ENCODE results near the gene DUSP16. TPM values are rescaled to one million over a fixed set of nuclear protein-coding genes. Genes with fewer than 3 reads are reported as not detected.

The DUSP16 gene
- polyA plus RNA-seq, 2 of the 4 experiments (the other 2 are of a cell fraction) = 18.2 to 34.7 TPM

DNA sequence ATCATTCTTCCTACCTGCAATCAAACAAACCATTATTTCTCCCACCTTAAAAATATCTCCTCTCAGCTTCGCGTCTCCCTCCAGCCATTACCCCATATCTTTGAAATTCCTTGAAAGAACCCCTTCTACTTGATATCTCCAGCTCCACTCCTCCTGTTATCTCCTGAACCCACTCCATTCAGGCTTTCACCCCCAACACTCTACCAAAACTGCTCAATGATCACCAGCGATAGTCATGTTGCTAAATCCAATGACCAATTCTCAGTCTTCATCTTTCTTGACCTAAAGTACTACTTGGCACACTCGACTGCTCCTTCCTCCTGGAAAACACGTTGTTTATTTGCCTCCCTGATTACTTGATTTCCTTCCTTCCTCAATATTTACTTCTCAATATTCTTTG lies 70.1 kb downstream of the DUSP16 start:
- CTCF ChIA-PET = interaction anchor here (1.5 kb wide), 1 partner anchor 11 kb away, joined by 3 read pairs; no protein-coding TSS in a partner anchor
- Histone ChIP-seq H3K27ac (no peak overlapping the region), H3K4me2 (no peak overlapping the region), H3K4me3 (no peak overlapping the region), H3K9me3 (no peaks in the 10 kb centered on the region), H3K4me1 (no peaks in the 10 kb centered on the region; the same call in 2 of the 3 replicates)
- FAIRE-seq (no peak), ATAC-seq (no peak), DNase-seq (ENCODE audit: low read depth in 1 of 2, low spot score in 1 of 2) (no peak)
- POLR2A ChIA-PET = no interaction called here
- whole genome bisulfite sequencing (ENCODE audit: missing lambda C conversion rate) = 93% methylated on average over 5 of the region's 5 CpGs
- TF ChIP-seq TFCP2L1 (CRISPR knock-in tag; IDR thresholded peaks at IDR 0.05) (no peak), EHF (CRISPR knock-in tag; IDR thresholded peaks at IDR 0.05) (no peak), RCOR1 (IDR thresholded peaks at IDR 0.05; ENCODE audit: low read depth, low read length) (no peak), ZFP36 (IDR thresholded peaks at IDR 0.05; ENCODE audit: borderline replicate concordance, partially characterized antibody) (no peak), HOXB13 (CRISPR knock-in tag; IDR thresholded peaks at IDR 0.05; ENCODE audit: low read depth) (no peak), PHF8 (IDR thresholded peaks at IDR 0.05; ENCODE audit: borderline replicate concordance, low read depth) (no peak), GATA3 (IDR thresholded peaks at IDR 0.05; ENCODE audit: borderline replicate concordance) (no peak), CBX8 (IDR thresholded peaks at IDR 0.05) (no peak), RFX5 (IDR thresholded peaks at IDR 0.05) (no peak), NPAS2 (CRISPR knock-in tag; IDR thresholded peaks at IDR 0.05; ENCODE audit: borderline replicate concordance) (no peak)
- TF ChIP-seq, protein P1, sequence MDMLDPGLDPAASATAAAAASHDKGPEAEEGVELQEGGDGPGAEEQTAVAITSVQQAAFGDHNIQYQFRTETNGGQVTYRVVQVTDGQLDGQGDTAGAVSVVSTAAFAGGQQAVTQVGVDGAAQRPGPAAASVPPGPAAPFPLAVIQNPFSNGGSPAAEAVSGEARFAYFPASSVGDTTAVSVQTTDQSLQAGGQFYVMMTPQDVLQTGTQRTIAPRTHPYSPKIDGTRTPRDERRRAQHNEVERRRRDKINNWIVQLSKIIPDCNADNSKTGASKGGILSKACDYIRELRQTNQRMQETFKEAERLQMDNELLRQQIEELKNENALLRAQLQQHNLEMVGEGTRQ (IDR thresholded peaks at IDR 0.05) = no peak
- TF ChIP-seq, protein P2, sequence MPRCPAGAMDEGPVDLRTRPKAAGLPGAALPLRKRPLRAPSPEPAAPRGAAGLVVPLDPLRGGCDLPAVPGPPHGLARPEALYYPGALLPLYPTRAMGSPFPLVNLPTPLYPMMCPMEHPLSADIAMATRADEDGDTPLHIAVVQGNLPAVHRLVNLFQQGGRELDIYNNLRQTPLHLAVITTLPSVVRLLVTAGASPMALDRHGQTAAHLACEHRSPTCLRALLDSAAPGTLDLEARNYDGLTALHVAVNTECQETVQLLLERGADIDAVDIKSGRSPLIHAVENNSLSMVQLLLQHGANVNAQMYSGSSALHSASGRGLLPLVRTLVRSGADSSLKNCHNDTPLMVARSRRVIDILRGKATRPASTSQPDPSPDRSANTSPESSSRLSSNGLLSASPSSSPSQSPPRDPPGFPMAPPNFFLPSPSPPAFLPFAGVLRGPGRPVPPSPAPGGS (IDR thresholded peaks at IDR 0.05) = no peak
- TF ChIP-seq, protein P3, sequence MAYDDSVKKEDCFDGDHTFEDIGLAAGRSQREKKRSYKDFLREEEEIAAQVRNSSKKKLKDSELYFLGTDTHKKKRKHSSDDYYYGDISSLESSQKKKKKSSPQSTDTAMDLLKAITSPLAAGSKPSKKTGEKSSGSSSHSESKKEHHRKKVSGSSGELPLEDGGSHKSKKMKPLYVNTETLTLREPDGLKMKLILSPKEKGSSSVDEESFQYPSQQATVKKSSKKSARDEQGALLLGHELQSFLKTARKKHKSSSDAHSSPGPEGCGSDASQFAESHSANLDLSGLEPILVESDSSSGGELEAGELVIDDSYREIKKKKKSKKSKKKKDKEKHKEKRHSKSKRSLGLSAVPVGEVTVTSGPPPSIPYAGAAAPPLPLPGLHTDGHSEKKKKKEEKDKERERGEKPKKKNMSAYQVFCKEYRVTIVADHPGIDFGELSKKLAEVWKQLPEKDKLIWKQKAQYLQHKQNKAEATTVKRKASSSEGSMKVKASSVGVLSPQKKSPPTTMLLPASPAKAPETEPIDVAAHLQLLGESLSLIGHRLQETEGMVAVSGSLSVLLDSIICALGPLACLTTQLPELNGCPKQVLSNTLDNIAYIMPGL (CRISPR knock-in tag; IDR thresholded peaks at IDR 0.05; ENCODE audit: borderline replicate concordance) = no peak
- TF ChIP-seq, protein P4, sequence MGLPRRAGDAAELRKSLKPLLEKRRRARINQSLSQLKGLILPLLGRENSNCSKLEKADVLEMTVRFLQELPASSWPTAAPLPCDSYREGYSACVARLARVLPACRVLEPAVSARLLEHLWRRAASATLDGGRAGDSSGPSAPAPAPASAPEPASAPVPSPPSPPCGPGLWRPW (IDR thresholded peaks at IDR 0.05) = no peak

DNA sequence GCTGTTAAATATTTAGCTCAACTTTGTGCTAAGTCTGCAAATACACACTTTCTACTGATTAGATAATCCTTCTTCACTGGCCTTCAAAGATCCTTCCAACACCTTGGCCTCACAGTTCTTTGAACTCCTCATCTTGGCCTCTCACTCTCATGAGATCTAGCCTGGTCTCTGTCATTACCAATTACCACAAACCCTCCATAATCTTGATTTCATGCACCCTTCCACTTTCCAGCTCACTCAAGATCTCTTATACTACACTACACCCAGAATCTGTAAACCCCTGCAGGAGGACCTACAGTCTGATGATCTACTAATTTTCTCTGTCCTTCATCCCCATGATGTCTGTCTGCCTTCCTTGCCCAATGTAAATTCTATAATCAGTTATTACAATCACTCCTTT lies 71.1 kb downstream of the DUSP16 start:
- Histone ChIP-seq H3K9me3 (no peaks in the 10 kb centered on the region), H3K27ac (no peak overlapping the region), H3K4me1 (peaks cover 5% of the 10 kb centered on the region; the same call in 1 of the 3 replicates), H3K4me3 (no peak overlapping the region), H3K4me2 (no peak overlapping the region)
- FAIRE-seq = no peak
- CTCF ChIA-PET = interaction anchor here (0.6 to 1.5 kb wide), 2 partner anchors 12 to 388 kb away, joined by 3 read pairs; no protein-coding TSS in a partner anchor
- no peak for TF ChIP-seq ZNF302 (CRISPR knock-in tag; IDR thresholded peaks at IDR 0.05)
- TF ChIP-seq SREBF2 (IDR thresholded peaks at IDR 0.05) = no peak
- TF ChIP-seq, protein P4 (IDR thresholded peaks at IDR 0.05) = no peak
- no peak for TF ChIP-seq EP300 (IDR thresholded peaks at IDR 0.05)
- no peak for TF ChIP-seq SMC3 (IDR thresholded peaks at IDR 0.05)
- no peak for TF ChIP-seq CHD2 (IDR thresholded peaks at IDR 0.05; ENCODE audit: low read length, partially characterized antibody)
- no peak for TF ChIP-seq ZSCAN20 (CRISPR knock-in tag; IDR thresholded peaks at IDR 0.05)
- TF ChIP-seq TFCP2L1 (CRISPR knock-in tag; IDR thresholded peaks at IDR 0.05) = no peak
- no peak for TF ChIP-seq CBX8 (IDR thresholded peaks at IDR 0.05)
- TF ChIP-seq, protein P5, sequence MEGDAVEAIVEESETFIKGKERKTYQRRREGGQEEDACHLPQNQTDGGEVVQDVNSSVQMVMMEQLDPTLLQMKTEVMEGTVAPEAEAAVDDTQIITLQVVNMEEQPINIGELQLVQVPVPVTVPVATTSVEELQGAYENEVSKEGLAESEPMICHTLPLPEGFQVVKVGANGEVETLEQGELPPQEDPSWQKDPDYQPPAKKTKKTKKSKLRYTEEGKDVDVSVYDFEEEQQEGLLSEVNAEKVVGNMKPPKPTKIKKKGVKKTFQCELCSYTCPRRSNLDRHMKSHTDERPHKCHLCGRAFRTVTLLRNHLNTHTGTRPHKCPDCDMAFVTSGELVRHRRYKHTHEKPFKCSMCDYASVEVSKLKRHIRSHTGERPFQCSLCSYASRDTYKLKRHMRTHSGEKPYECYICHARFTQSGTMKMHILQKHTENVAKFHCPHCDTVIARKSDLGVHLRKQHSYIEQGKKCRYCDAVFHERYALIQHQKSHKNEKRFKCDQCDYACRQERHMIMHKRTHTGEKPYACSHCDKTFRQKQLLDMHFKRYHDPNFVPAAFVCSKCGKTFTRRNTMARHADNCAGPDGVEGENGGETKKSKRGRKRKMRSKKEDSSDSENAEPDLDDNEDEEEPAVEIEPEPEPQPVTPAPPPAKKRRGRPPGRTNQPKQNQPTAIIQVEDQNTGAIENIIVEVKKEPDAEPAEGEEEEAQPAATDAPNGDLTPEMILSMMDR (IDR thresholded peaks at IDR 0.05) = no peak
- TF ChIP-seq RFX5 (IDR thresholded peaks at IDR 0.05) = no peak
- no peak for TF ChIP-seq CBX2 (IDR thresholded peaks at IDR 0.05; ENCODE audit: borderline replicate concordance, low read depth)
- ATAC-seq = no peak
- POLR2A ChIA-PET = no interaction called here
- no peak for DNase-seq (ENCODE audit: low read depth in 1 of 2, low spot score in 1 of 2)

All from A549 (cell line).